OCI-LY1 (cell line): Measurements from ENCODE around the gene NISCH.

ENCODE experiments used
- CTCF ChIP-seq: fragments of 200-600 bp; sonication (generic), shearing (Covaris generic); IDR thresholded peaks from 2 replicates; pipeline ENCODE4 v1.5.1; 2017; ENCODE audit warnings: mild to moderate bottlenecking, antibody characterized with exemption, low read length, moderate library complexity, mixed read lengths
- EZH2 ChIP-seq: fragments of 200-600 bp; sonication (generic), shearing (Covaris generic); IDR thresholded peaks from 2 replicates; pipeline ENCODE4 v1.8.0; 2017; ENCODE audit warnings: borderline replicate concordance, mixed run types, mild to moderate bottlenecking, antibody characterized with exemption, low read length, moderate library complexity, mixed read lengths

GRCh38 chr3:52432225-52432624 lies 23.2 kb upstream of the NISCH start:
- TF ChIP-seq CTCF (no peak), EZH2 (no peak)
